NCI-H2171 (cell line): Measurements from ENCODE around the gene BICD2.
"Not testable (repeated sequence)": the region's sequence is repeated elsewhere in the genome, so short reads cannot be mapped to it uniquely, and the experiment has no call there.

ENCODE experiments used
- DNase-seq: peaks from one replicate; lab custom pipeline; 2025; lab: John Stamatoyannopoulos, UW

The BICD2 gene

GRCh38 chr9:92764381-92764987 is at the start of gene BICD2:
Gene BICD2, minus strand, starts transcription at chr9:92764833. Its CDS starts 89 bp downstream, at chr9:92764744.
- DNase-seq, result no peak

- not testable (repeated sequence) for DNase-seq
Measured at GRCh38 chr9:92809629-92810326, 45.1 kb upstream of the BICD2 start.

- peak; percentile 29 for DNase-seq
Measured at GRCh38 chr9:92808726-92809451, 44.3 kb upstream of the BICD2 start.

GRCh38 chr9:92807757-92808725 is 43.4 kb upstream of the BICD2 start:
- DNase-seq, result peak; percentile 24

GRCh38 chr9:92807031-92807756 is 42.6 kb upstream of the BICD2 start:
- DNase-seq, result no peak

- no peak for DNase-seq
Measured at GRCh38 chr9:92804727-92805126, 40.1 kb upstream of the BICD2 start.

GRCh38 chr9:92798358-92798757 is 33.7 kb upstream of the BICD2 start:
- no peak for DNase-seq

GRCh38 chr9:92796337-92796804 is 31.7 kb upstream of the BICD2 start:
- not testable (repeated sequence) for DNase-seq

GRCh38 chr9:92795598-92796336 is 31.1 kb upstream of the BICD2 start:
- DNase-seq, result no peak

GRCh38 chr9:92795000-92795399 is 30.4 kb upstream of the BICD2 start:
- no peak for DNase-seq

- DNase-seq, result no peak
Measured at GRCh38 chr9:92794426-92794825, 29.8 kb upstream of the BICD2 start.

GRCh38 chr9:92790542-92791527 is 26.2 kb upstream of the BICD2 start:
- DNase-seq, result peak; percentile 43

- DNase-seq, result no peak
Measured at GRCh38 chr9:92786298-92786697, 21.7 kb upstream of the BICD2 start.

- peak; percentile 26 for DNase-seq
Measured at GRCh38 chr9:92781899-92782298, 17.3 kb upstream of the BICD2 start.

GRCh38 chr9:92780206-92780605 is 15.6 kb upstream of the BICD2 start:
- DNase-seq, result no peak

- no peak for DNase-seq
Measured at GRCh38 chr9:92775466-92775865, 10.8 kb upstream of the BICD2 start.

- DNase-seq, result no peak
Measured at GRCh38 chr9:92774274-92774673, 9.6 kb upstream of the BICD2 start.

GRCh38 chr9:92773810-92774209 is 9.2 kb upstream of the BICD2 start:
- no peak for DNase-seq

- DNase-seq, result no peak
Measured at GRCh38 chr9:92771309-92771708, 6.7 kb upstream of the BICD2 start.
